Ishikawa (cell line): ENCODE results near the gene AGO1.

Source experiments
- RAD21 ChIP-seq: IDR thresholded peaks from 2 replicates; pipeline ENCODE4 v1.6.1; 2012; ENCODE audit warnings: low read depth
- TAF1 ChIP-seq: IDR thresholded peaks from 2 replicates; pipeline ENCODE4 v1.6.1; 2012; ENCODE audit warnings: low read depth, mild to moderate bottlenecking

DNA sequence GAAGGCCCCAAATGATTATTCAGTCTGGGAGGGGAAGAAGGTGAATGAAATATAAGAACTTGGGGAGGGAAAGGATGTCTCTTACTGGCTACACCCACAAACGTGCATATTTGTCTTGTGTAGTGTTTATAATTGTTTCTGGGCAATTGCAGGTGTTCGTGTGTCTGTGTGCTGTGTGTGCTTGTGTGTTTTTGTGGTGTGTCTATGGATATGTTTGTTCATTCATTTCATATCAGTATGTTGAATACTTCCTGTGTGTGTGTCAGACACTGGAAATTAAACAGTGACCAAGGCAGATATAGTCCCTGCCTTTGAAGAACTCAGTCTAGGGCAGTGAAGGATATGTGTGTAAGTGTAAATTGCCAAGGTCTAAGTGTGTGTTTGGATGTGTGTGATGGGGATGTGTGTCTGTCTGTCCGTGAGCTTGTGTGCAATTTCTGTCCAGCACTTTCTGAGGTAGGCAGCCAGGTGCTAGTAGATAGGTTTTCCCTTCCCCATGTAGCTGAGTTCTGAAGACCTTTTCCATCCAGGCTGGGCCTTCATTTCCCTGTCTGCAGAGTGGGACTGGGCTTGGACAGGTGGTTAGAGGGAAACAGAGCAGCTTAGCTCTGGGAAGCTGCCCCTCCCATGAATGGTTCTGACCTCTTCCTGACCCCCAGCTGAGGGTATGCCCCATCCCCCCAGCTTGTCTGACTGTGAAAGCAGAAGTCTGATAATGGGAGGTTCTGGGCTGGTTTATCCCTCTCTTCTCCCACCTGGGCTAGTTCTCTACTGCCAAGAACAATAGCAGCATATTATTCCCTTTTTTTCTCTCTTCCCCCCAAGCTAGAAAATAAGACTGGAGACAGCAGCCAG, 3.8 kb downstream of the AGO1 start:
- no peak for TF ChIP-seq TAF1
- no peak for TF ChIP-seq RAD21
